Upper lobe of left lung (tissue), 6 donors: ENCODE measurements around the gene CBX8. TPM values are rescaled to one million over a fixed set of nuclear protein-coding genes. Genes with fewer than 3 reads are reported as not detected.

Experiments used
- ATAC-seq, 2 donors: fragments of 200-7000 bp; cut with Tn5 transposase; one replicate each; pipeline ENCODE4 v1.9.1; 2022; ENCODE audit warnings: mild to moderate bottlenecking in 2 of 2, moderate library complexity in 2 of 2; ENCODE audit not compliant: low FRiP score in 2 of 2
- DNase-seq, 2 donors: peaks; one replicate each; pipeline ENCODE4 v3.0.0-alpha.2; 2019 to 2020
- H3K27ac ChIP-seq, 4 donors: fragments of 200-600 bp; sonication (generic); one replicate each; pipeline ENCODE4 v1.5.1; 2016 to 2019
- H3K27me3 ChIP-seq, 4 donors: fragments of 200-600 bp; sonication (generic); one replicate each; pipeline ENCODE4 v1.5.1; 2017 to 2019
- H3K36me3 ChIP-seq, 4 donors: fragments of 200-600 bp; sonication (generic); one replicate each; pipeline ENCODE4 v1.5.1; 2016 to 2019
- H3K4me1 ChIP-seq, 4 donors: fragments of 200-600 bp; sonication (generic); one replicate each; pipeline ENCODE4 v1.5.1; 2018 to 2019
- H3K4me3 ChIP-seq, 4 donors: fragments of 200-600 bp; sonication (generic); one replicate each; pipeline ENCODE4 v1.5.1; 2017 to 2019; ENCODE audit warnings: mild to moderate bottlenecking in 2 of 4, moderate library complexity in 1 of 4
- H3K9me3 ChIP-seq, 4 donors: fragments of 200-600 bp; sonication (generic); one replicate each; pipeline ENCODE4 v1.5.1; 2018 to 2019
- EP300 ChIP-seq, 4 donors: sonication (generic); formaldehyde crosslinking; IDR thresholded peaks; one replicate each; pipeline ENCODE4 v1.5.1; 2017; ENCODE audit warnings: antibody characterized with exemption in 4 of 4, control low read depth in 2 of 4
- POLR2A ChIP-seq, 4 donors: fragments of 450-650 bp; IDR thresholded peaks; one replicate each; pipeline ENCODE4 v1.5.1; 2016 to 2017; ENCODE audit warnings: antibody characterized with exemption in 4 of 4, mild to moderate bottlenecking in 2 of 4
- POLR2AphosphoS5 ChIP-seq, 2 donors: sonication (generic); formaldehyde crosslinking; IDR thresholded peaks; one replicate each; pipeline ENCODE4 v1.5.1; 2017; ENCODE audit warnings: antibody characterized with exemption in 2 of 2
- WGBS, 2 donors: methylation state at CpG; one replicate each; pipeline ENCODE4 v1.1.5; 2017 to 2018; 5-methylcytosine and 5-hydroxymethylcytosine counted together
- total RNA-seq, 6 donors: library from RNA; depleted of rRNA in 4 of 6; stranded (reverse); fragments of >200 nt in 4 of 6; gene quantifications; one replicate each; pipeline versions ENCODE4 v1.1.0 to v1.2.1, GENCODE V29; 2016 to 2021
- TF ChIP-seq, protein P1 (sequence below), 6 experiments: fragments of 450-650 bp in 4 of 6; fragments of 200-600 bp in 2 of 6; sonication (generic) in 2 of 6; IDR thresholded peaks; one replicate each; pipeline ENCODE4 v1.5.1; 2016 to 2019; ENCODE audit warnings: antibody characterized with exemption in 6 of 6
- donor health status: DM: no; HTN: no; CAD: no; lungs with moderate emphysema.
- donor health status: DM: no; HTN: yes; CAD: no; lungs with severe emphysema.

CBX8 gene
- total RNA-seq, 6 donors from 2014 or later = 2.0 to 16.8 (median 8.8) TPM

DNA sequence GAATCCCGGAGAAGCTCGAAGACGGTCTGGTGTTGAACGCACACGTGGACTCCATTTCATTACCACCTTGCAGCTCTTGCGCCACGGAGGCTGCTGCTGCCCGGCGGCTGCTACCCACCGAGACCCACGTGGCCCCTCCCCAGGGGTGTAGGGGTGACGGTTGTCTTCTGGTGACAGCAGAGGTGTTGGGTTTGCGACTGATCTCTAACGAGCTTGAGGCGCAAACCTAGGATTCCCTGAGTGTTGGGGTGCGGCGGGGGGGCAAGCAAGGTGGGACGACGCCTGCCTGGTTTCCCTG lies 44.1 kb upstream of the CBX8 start:
- H3K4me3 ChIP-seq = peak overlapping the region in 2 of 4 donors; percentile 84 to 91
- ATAC-seq = no peak
- peak overlapping the region in 1 of 4 donors; percentile 92 for H3K27ac ChIP-seq
- TF ChIP-seq POLR2A (IDR thresholded peaks at IDR 0.05) (no peak), EP300 (IDR thresholded peaks at IDR 0.05) (no peak), POLR2AphosphoS5 (IDR thresholded peaks at IDR 0.05) (no peak)
- TF ChIP-seq, protein P1, sequence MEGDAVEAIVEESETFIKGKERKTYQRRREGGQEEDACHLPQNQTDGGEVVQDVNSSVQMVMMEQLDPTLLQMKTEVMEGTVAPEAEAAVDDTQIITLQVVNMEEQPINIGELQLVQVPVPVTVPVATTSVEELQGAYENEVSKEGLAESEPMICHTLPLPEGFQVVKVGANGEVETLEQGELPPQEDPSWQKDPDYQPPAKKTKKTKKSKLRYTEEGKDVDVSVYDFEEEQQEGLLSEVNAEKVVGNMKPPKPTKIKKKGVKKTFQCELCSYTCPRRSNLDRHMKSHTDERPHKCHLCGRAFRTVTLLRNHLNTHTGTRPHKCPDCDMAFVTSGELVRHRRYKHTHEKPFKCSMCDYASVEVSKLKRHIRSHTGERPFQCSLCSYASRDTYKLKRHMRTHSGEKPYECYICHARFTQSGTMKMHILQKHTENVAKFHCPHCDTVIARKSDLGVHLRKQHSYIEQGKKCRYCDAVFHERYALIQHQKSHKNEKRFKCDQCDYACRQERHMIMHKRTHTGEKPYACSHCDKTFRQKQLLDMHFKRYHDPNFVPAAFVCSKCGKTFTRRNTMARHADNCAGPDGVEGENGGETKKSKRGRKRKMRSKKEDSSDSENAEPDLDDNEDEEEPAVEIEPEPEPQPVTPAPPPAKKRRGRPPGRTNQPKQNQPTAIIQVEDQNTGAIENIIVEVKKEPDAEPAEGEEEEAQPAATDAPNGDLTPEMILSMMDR (IDR thresholded peaks at IDR 0.05) = no peak
- H3K36me3 ChIP-seq = peaks cover 0 to 4% (median 0%) of the 10 kb centered on the region in 4 donors
- no peaks in the 10 kb centered on the region for H3K9me3 ChIP-seq
- H3K27me3 ChIP-seq = peaks cover 0 to 54% (median 32%) of the 10 kb centered on the region in 4 donors
- no peak for DNase-seq
- 5 to 10% methylated on average over 6 to 9 of the region's 19 CpGs for WGBS, 2 donors
- peaks cover 80 to 88% (median 81%) of the 10 kb centered on the region in 4 donors for H3K4me1 ChIP-seq

DNA sequence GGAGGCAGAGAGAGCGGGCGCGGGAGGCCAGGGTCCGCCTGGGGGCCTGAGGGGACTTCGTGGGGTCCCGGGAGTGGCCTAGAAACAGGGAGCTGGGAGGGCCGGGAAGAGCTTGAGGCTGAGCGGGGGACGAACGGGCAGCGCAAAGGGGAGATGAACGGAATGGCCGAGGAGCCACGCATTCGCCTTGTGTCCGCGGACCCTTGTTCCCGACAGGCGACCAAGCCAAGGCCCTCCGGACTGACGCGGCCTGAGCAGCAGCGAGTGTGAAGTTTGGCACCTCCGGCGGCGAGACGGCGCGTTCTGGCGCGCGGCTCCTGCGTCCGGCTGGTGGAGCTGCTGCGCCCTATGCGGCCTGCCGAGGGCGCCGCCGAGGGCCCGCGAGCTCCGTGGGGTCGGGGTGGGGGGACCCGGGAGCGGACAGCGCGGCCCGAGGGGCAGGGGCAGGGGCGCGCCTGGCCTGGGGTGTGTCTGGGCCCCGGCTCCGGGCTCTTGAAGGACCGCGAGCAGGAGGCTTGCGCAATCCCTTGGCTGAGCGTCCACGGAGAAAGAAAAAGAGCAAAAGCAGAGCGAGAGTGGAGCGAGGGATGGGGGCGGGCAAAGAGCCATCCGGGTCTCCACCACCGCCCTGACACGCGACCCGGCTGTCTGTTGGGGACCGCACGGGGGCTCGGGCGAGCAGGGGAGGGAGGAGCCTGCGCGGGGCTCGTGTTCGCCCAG lies 43.6 kb upstream of the CBX8 start:
- peak in 1 of 2 donors; percentile 36 for TF ChIP-seq POLR2AphosphoS5 (IDR thresholded peaks at IDR 0.05)
- no peak for TF ChIP-seq EP300 (IDR thresholded peaks at IDR 0.05)
- TF ChIP-seq, protein P1 (IDR thresholded peaks at IDR 0.05) = peak in 3 of 6 experiments; percentile 9 to 50 (median 14)
- peak overlapping the region in 2 of 4 donors; percentile 92 to 100 for H3K27ac ChIP-seq
- H3K36me3 ChIP-seq = peaks cover 0 to 5% (median 1%) of the 10 kb centered on the region in 4 donors
- H3K4me3 ChIP-seq = peak overlapping the region in 3 of 4 donors; percentile 84 to 92 (median 91)
- 4 to 8% methylated on average over 26 to 49 of the region's 74 CpGs for WGBS, 2 donors
- ATAC-seq (peak in 1 of 2 donors; percentile 28), DNase-seq (peak; percentile 75 to 91)
- H3K4me1 ChIP-seq = peaks cover 82 to 88% (median 86%) of the 10 kb centered on the region in 4 donors
- peaks cover 0 to 54% (median 32%) of the 10 kb centered on the region in 4 donors for H3K27me3 ChIP-seq
- H3K9me3 ChIP-seq = no peaks in the 10 kb centered on the region

DNA sequence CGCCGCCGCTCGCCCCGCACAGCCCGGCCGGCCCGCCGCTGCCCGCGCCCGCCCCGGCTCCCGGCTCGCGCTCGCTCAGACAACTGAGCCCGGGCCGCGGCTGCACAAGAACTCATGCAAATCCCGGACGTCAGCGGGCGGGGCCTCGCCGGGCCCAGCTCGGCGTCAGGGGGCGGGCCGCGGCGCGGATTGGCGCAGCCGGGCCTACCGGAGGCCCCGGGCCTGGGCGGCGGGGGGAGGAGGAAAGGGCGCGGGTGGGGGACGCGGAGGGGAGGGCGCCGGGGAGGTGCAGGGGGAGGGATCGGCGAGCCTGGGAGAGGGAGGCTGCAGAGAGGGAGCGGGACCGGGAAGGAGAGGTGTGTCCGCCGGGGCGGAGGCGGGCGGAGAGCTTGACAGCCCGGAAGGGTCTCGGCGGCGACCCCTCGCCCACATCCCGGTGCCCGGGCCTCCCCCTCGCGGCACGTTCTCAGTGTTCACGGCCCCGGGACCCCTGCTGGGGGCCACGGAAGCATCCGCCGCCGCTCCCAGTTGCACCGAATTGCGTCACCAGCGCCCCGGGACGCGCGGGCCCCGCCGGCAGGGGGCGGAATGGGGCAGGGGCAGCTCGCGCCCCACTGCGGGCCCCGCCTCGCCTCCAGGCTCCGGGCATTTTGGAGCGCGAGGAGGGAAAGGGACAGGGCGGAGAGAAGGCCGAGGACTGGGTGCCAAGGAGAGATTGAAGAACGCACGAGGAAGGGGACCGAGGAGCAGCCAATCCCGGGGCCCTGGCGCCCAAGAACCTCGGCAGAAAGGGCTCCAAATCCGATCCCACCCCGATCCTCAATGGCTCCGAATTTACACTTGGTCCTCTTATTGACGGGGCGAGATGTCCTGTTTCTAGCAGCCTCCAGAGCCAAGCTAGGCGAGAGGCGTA lies 42.7 kb upstream of the CBX8 start, which contains the start of gene CBX4:
Gene CBX4, minus strand, starts transcription at position 85 of the 913 bp plus-strand sequence. CDS start 189 bp downstream, outside the sequence.
- Histone ChIP-seq H3K4me1 (peaks cover 78 to 86% (median 78%) of the 10 kb centered on the region in 4 donors), H3K27ac (peak within 1 kb of the TSS; percentile 93 to 100 (median 96)), H3K4me3 (peak within 1 kb of the TSS; percentile 74 to 92 (median 88)), H3K27me3 (peaks cover 0 to 51% (median 32%) of the 10 kb centered on the region in 4 donors), H3K9me3 (no peaks in the 10 kb centered on the region), H3K36me3 (peaks cover 3 to 13% (median 7%) of the 10 kb centered on the region in 4 donors)
- WGBS, 2 donors = 1 to 3% methylated on average over 32 to 40 of the region's 103 CpGs
- peak; percentile 76 to 90 for TF ChIP-seq POLR2AphosphoS5 (IDR thresholded peaks at IDR 0.05)
- TF ChIP-seq POLR2A (IDR thresholded peaks at IDR 0.05) = peak in 2 of 4 donors; percentile 56 to 88
- peak in 1 of 4 donors; percentile 35 for TF ChIP-seq EP300 (IDR thresholded peaks at IDR 0.05)
- TF ChIP-seq, protein P1 (IDR thresholded peaks at IDR 0.05) = peak; percentile 53 to 95 (median 93)
- DNase-seq (peak; percentile 97 to 99), ATAC-seq (peak; percentile 81 to 88)

DNA sequence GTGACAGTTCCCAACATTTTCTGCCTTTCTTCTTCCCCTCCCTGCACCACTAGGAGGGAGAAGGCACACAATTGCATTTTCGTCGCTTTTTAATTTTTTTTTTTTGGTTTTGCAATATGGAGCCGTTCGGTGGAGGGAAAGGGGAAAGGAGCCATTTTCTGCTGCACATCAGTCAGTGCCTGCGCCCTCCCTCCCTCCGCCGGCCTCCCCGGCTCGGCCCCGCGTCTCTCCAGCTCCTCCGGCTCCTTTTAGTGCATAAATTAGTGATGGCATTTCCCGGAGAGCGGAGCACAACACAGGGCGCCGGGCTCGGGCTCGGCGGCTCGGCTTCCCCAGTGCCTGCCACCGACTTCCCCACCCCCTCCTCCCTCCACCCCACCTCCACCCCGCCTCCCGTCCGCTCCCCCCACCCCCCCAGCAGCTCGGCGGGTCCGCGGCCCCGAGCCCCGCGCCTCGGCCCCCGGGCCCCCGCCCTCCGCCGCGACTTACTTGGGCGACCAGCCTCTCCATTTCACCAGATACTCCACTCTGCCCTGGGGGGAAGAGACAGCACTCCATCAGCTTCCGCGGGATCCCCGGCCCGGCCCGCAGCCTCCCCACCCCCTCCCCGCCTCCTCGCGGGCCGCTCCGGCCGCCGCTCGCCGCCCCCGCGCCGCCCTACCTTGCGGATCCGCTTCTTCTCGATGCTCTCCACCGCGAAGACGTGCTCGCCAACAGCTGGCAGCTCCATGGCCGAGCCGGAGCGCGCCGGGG lies 41.8 kb upstream of the CBX8 start:
- Histone ChIP-seq H3K9me3 (no peaks in the 10 kb centered on the region), H3K4me1 (peaks cover 69 to 84% (median 70%) of the 10 kb centered on the region in 4 donors), H3K27me3 (peaks cover 0 to 42% (median 30%) of the 10 kb centered on the region in 4 donors), H3K4me3 (peak overlapping the region; percentile 74 to 92 (median 88)), H3K36me3 (peaks cover 8 to 22% (median 16%) of the 10 kb centered on the region in 4 donors), H3K27ac (peak overlapping the region; percentile 93 to 100 (median 96))
- 0% methylated on average over 13 to 34 of the region's 67 CpGs for WGBS, 2 donors
- DNase-seq = peak; percentile 51 to 92
- no peak for TF ChIP-seq EP300 (IDR thresholded peaks at IDR 0.05)
- TF ChIP-seq, protein P1 (IDR thresholded peaks at IDR 0.05) = peak in 1 of 6 experiments; percentile 5
- peak in 1 of 4 donors; percentile 20 for TF ChIP-seq POLR2A (IDR thresholded peaks at IDR 0.05)
- ATAC-seq = peak in 1 of 2 donors; percentile 4
